Measurements from ENCODE around the gene SUMO3. TPM values are rescaled to one million over a fixed set of nuclear protein-coding genes. Genes with fewer than 3 reads are reported as not detected.
A peak's percentile ranks its signal among the peaks of the same experiment; 100 is the strongest.

The SUMO3 gene
- 81.7 to 86.3 TPM (median 85.4 TPM) in 3 replicates for total RNA-seq (2021)
- Bru-seq, nascent RNA: percentile 74 among the genes with signal in this experiment
- long read RNA-seq, experiment 1, transcript SUMO3-201 (4 exons, 1,807 nt): major isoform, 374 of 397 reads
- long read RNA-seq, experiment 1, partial matches to known transcripts: 9 of 397 reads
- long read RNA-seq, experiment 1, other reads (novel, unspliced or antisense): 11 of 397 reads
- long read RNA-seq, experiment 2, transcript SUMO3-201 (4 exons, 1,807 nt): major isoform, 165 of 209 reads
- long read RNA-seq, experiment 2, partial matches to known transcripts: 10 of 209 reads
- long read RNA-seq, experiment 2, other reads (novel, unspliced or antisense): 34 of 209 reads
- long read RNA-seq, experiment 3, transcript SUMO3-201 (4 exons, 1,807 nt): major isoform, 81 of 98 reads
- long read RNA-seq, experiment 3, partial matches to known transcripts: 5 of 98 reads
- long read RNA-seq, experiment 3, other reads (novel, unspliced or antisense): 11 of 98 reads

GRCh38 chr21:44817914-44818639, at the start of gene SUMO3:
Gene SUMO3 (minus strand): TSS chr21:44818062. CDS start chr21:44817968, 94 bp downstream.
- POLR2A ChIA-PET: interaction anchor here (0.9 to 1.1 kb wide), 3 partner anchors 17 to 56 kb away, joined by 3 to 5 read pairs (median 3); partner anchors contain the start of genes PTTG1IP and UBE2G2
- peak; percentile 28 for ATAC-seq
- peak within 1 kb of the TSS; percentile 65 for H3K4me3 Mint-ChIP-seq
- H3K27me3 Mint-ChIP-seq (ENCODE audit: low read depth): peaks cover 40% of the 10 kb centered on the region
- peaks cover 10% of the 10 kb centered on the region for H3K4me1 Mint-ChIP-seq
- peak; percentile 69 for DNase-seq (ENCODE audit: low spot score)
- peaks cover 28% of the 10 kb centered on the region for H3K9me3 Mint-ChIP-seq
- H3K27ac Mint-ChIP-seq: no peak within 1 kb of the TSS
- CTCF ChIA-PET: interaction anchor here (0.9 to 1.0 kb wide), 6 partner anchors 17 to 332 kb away, joined by 3 to 5 read pairs (median 4); partner anchors contain the start of gene UBE2G2
- peaks cover 20% of the 10 kb centered on the region for H3K36me3 Mint-ChIP-seq
- TF ChIP-seq GTF2I (CRISPR knock-in tag; conservative IDR thresholded peaks at IDR 0.05): no peak
- TF ChIP-seq SMAD3 (CRISPR knock-in tag; IDR thresholded peaks at IDR 0.05; ENCODE audit: borderline replicate concordance): no peak
- peak; percentile 19; the same call in 1 of the 2 replicates for TF ChIP-seq FOXP4 (CRISPR knock-in tag; IDR thresholded peaks at IDR 0.05)
- 0 out of 2 replicates have a peak, but pooled peaks have one; percentile 14 for TF ChIP-seq ELF4 (CRISPR knock-in tag; IDR thresholded peaks at IDR 0.05; ENCODE audit: low read depth)
- TF ChIP-seq, protein P1, sequence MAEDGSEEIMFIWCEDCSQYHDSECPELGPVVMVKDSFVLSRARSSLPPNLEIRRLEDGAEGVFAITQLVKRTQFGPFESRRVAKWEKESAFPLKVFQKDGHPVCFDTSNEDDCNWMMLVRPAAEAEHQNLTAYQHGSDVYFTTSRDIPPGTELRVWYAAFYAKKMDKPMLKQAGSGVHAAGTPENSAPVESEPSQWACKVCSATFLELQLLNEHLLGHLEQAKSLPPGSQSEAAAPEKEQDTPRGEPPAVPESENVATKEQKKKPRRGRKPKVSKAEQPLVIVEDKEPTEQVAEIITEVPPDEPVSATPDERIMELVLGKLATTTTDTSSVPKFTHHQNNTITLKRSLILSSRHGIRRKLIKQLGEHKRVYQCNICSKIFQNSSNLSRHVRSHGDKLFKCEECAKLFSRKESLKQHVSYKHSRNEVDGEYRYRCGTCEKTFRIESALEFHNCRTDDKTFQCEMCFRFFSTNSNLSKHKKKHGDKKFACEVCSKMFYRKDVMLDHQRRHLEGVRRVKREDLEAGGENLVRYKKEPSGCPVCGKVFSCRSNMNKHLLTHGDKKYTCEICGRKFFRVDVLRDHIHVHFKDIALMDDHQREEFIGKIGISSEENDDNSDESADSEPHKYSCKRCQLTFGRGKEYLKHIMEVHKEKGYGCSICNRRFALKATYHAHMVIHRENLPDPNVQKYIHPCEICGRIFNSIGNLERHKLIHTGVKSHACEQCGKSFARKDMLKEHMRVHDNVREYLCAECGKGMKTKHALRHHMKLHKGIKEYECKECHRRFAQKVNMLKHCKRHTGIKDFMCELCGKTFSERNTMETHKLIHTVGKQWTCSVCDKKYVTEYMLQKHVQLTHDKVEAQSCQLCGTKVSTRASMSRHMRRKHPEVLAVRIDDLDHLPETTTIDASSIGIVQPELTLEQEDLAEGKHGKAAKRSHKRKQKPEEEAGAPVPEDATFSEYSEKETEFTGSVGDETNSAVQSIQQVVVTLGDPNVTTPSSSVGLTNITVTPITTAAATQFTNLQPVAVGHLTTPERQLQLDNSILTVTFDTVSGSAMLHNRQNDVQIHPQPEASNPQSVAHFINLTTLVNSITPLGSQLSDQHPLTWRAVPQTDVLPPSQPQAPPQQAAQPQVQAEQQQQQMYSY (CRISPR knock-in tag; IDR thresholded peaks at IDR 0.05): no peak
- peak; percentile 81; the same call in 1 of the 2 replicates for TF ChIP-seq MXD4 (CRISPR knock-in tag; IDR thresholded peaks at IDR 0.05; ENCODE audit: borderline replicate concordance)
- TF ChIP-seq USF1 (CRISPR knock-in tag; IDR thresholded peaks at IDR 0.05): peak; percentile 84
- peak; percentile 32; the same call in 1 of the 2 replicates for TF ChIP-seq ZNF671 (CRISPR knock-in tag; IDR thresholded peaks at IDR 0.05)
- TF ChIP-seq ZNF416 (CRISPR knock-in tag; IDR thresholded peaks at IDR 0.05): peak; percentile 78; the same call in 1 of the 2 replicates
- TF ChIP-seq ZMAT4 (CRISPR knock-in tag; IDR thresholded peaks at IDR 0.05): no peak
- peak; percentile 39; the same call in 1 of the 2 replicates for TF ChIP-seq CREM (CRISPR knock-in tag; IDR thresholded peaks at IDR 0.05)
- TF ChIP-seq, protein P2, sequence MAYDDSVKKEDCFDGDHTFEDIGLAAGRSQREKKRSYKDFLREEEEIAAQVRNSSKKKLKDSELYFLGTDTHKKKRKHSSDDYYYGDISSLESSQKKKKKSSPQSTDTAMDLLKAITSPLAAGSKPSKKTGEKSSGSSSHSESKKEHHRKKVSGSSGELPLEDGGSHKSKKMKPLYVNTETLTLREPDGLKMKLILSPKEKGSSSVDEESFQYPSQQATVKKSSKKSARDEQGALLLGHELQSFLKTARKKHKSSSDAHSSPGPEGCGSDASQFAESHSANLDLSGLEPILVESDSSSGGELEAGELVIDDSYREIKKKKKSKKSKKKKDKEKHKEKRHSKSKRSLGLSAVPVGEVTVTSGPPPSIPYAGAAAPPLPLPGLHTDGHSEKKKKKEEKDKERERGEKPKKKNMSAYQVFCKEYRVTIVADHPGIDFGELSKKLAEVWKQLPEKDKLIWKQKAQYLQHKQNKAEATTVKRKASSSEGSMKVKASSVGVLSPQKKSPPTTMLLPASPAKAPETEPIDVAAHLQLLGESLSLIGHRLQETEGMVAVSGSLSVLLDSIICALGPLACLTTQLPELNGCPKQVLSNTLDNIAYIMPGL (CRISPR knock-in tag; IDR thresholded peaks at IDR 0.05): 0 out of 2 replicates have a peak, but pooled peaks have one; percentile 19
- no peak; the same call in none of the 2 replicates for TF ChIP-seq SP1 (CRISPR knock-in tag; conservative IDR thresholded peaks at IDR 0.05)
- no peak for TF ChIP-seq JAZF1 (CRISPR knock-in tag; IDR thresholded peaks at IDR 0.05)
- TF ChIP-seq FOXK1 (CRISPR knock-in tag; IDR thresholded peaks at IDR 0.05): no peak
- peak; percentile 24; the same call in 1 of the 2 replicates for TF ChIP-seq JUN (CRISPR knock-in tag; IDR thresholded peaks at IDR 0.05)
- no peak for TF ChIP-seq ATF1 (CRISPR knock-in tag; IDR thresholded peaks at IDR 0.05)
- peak; percentile 89 for TF ChIP-seq ZSCAN18 (CRISPR knock-in tag; IDR thresholded peaks at IDR 0.05)
- 0 out of 2 replicates have a peak, but pooled peaks have one; percentile 19 for TF ChIP-seq NFATC4 (CRISPR knock-in tag; IDR thresholded peaks at IDR 0.05)
- TF ChIP-seq ESRRA (CRISPR knock-in tag; IDR thresholded peaks at IDR 0.05; ENCODE audit: borderline replicate concordance): no peak
- TF ChIP-seq ZNF317 (CRISPR knock-in tag; IDR thresholded peaks at IDR 0.05; ENCODE audit: borderline replicate concordance, low read depth): 0 out of 2 replicates have a peak, but pooled peaks have one; percentile 13
- peak; percentile 44; the same call in 1 of the 2 replicates for TF ChIP-seq NFYB (CRISPR knock-in tag; conservative IDR thresholded peaks at IDR 0.05; ENCODE audit: low read depth)
- peak; percentile 33; the same call in 1 of the 2 replicates for TF ChIP-seq ZNF423 (CRISPR knock-in tag; IDR thresholded peaks at IDR 0.05)
